Endothelial cell of umbilical vein (primary cell): ENCODE measurements around the gene VAPB. TPM values are rescaled to one million over a fixed set of nuclear protein-coding genes. Genes with fewer than 3 reads are reported as not detected.

Experiments
- BruUV-seq: library from RNA; stranded (reverse); fragments of 400-500 nt; replicated peaks from 2 replicates; lab custom pipeline; 2021; lab: Mats Ljungman, UMichigan
- CTCF ChIA-PET: fragments of 300-600, 350-600 bp; sonication (Branson Sonifier 250); formaldehyde crosslinking; loops from one replicate; lab custom pipeline; 2021; ENCODE audit warnings: antibody characterized with exemption, inconsistent platforms; lab: Charles Lee
- POLR2A ChIA-PET: fragments of 300-600, 350-600 bp; sonication (Branson Sonifier 250); formaldehyde crosslinking; loops from one replicate; lab custom pipeline; 2021; ENCODE audit warnings: antibody characterized with exemption, inconsistent platforms; lab: Charles Lee
- DNase-seq: peaks from one replicate; pipeline ENCODE4 v3.0.0-alpha.2; 2011; ENCODE audit warnings: low read depth, low spot score
- FAIRE-seq: peaks from 2 replicates; lab custom pipeline; 2011; peaks lifted over from hg19 to GRCh38; lab: Jason Lieb, UNC
- H2AFZ ChIP-seq: 2 replicates; pipeline ENCODE4 v1.6.0; 2012; ENCODE audit warnings: low read depth, low read length, control low read depth, inconsistent platforms
- H3K27ac ChIP-seq: 2 replicates; pipeline ENCODE4 v1.5.1; 2011; ENCODE audit warnings: low read depth, mild to moderate bottlenecking, control low read depth, low read length, moderate library complexity; ENCODE audit not compliant: insufficient read depth
- H3K27me3 ChIP-seq, 2 experiments: 2 replicates each; pipeline versions ENCODE4 v1.6.0 to v1.6.1; 2011; ENCODE audit warnings: low read length in 2 of 2, mixed read lengths in 1 of 2; ENCODE audit not compliant: control insufficient read depth in 2 of 2, insufficient read depth in 2 of 2
- H3K36me3 ChIP-seq, 2 experiments: 2 replicates in 1 of 2; 3 replicates in 1 of 2; pipeline ENCODE4 v1.5.1; 2011; ENCODE audit warnings: low read length in 2 of 2, mild to moderate bottlenecking in 1 of 2, moderate library complexity in 1 of 2; ENCODE audit not compliant: control insufficient read depth in 2 of 2, insufficient read depth in 2 of 2; ENCODE audit errors: extremely low read depth in 1 of 2
- H3K4me1 ChIP-seq: 3 replicates; pipeline ENCODE4 v1.5.1; 2011; ENCODE audit warnings: mild to moderate bottlenecking, low read length; ENCODE audit not compliant: control insufficient read depth, insufficient read depth; ENCODE audit errors: extremely low read depth
- H3K4me2 ChIP-seq: 2 replicates; pipeline ENCODE4 v1.6.1; 2011; ENCODE audit warnings: low read length, control low read depth, mixed read lengths; ENCODE audit not compliant: insufficient read depth
- H3K4me3 ChIP-seq, 3 experiments: fragments of 200-600 bp in 1 of 3; sonication (generic), shearing (Covaris generic) in 1 of 3; replicated peaks in 1 of 3; 2 replicates each; pipeline ENCODE4 v1.5.1; 2011 to 2016; ENCODE audit warnings: control low read depth in 3 of 3, low read length in 3 of 3, mild to moderate bottlenecking in 2 of 3, inconsistent platforms in 1 of 3, low read depth in 1 of 3, moderate library complexity in 1 of 3; ENCODE audit not compliant: insufficient read depth in 1 of 3
- H3K79me2 ChIP-seq: 2 replicates; pipeline ENCODE4 v1.6.0; 2012; ENCODE audit warnings: low read length, inconsistent platforms; ENCODE audit not compliant: control insufficient read depth, insufficient read depth
- H3K9ac ChIP-seq: replicated peaks from 2 replicates; pipeline ENCODE3; 2011; ENCODE audit warnings: low read length, control low read depth; ENCODE audit not compliant: insufficient read depth; ENCODE audit errors: extremely low read depth
- H3K9me1 ChIP-seq: replicated peaks from 3 replicates; pipeline ENCODE4 v1.6.0; 2011; ENCODE audit warnings: mild to moderate bottlenecking, low read length; ENCODE audit not compliant: control insufficient read depth, insufficient read depth; ENCODE audit errors: extremely low read depth
- H3K9me3 ChIP-seq: replicated peaks from 2 replicates; pipeline ENCODE4 v1.5.1; 2012; ENCODE audit warnings: low read length, inconsistent platforms; ENCODE audit not compliant: control insufficient read depth, insufficient read depth
- H4K20me1 ChIP-seq: replicated peaks from 2 replicates; pipeline ENCODE3; 2011; ENCODE audit warnings: mild to moderate bottlenecking, low read length; ENCODE audit not compliant: control insufficient read depth, insufficient read depth; ENCODE audit errors: extremely low read depth
- CTCF ChIP-seq, 2 donors: IDR thresholded peaks; 1 replicate in 1 of 2; 2 replicates in 1 of 2; pipeline ENCODE4 v1.5.1; 2011; ENCODE audit warnings: low read length in 2 of 2, mild to moderate bottlenecking in 2 of 2, moderate library complexity in 2 of 2, control low read depth in 1 of 2, inconsistent platforms in 1 of 2, low read depth in 1 of 2; ENCODE audit not compliant: insufficient read depth in 1 of 2; ENCODE audit errors: extremely low read depth in 1 of 2
- EZH2 ChIP-seq: IDR thresholded peaks from 2 replicates; pipeline ENCODE4 v1.6.1; 2012; ENCODE audit warnings: borderline replicate concordance, low read depth, mild to moderate bottlenecking, moderate library complexity, low read length, inconsistent platforms; ENCODE audit not compliant: severe bottlenecking
- FOS ChIP-seq: IDR thresholded peaks from 2 replicates; pipeline ENCODE4 v1.6.1; 2011; ENCODE audit warnings: mild to moderate bottlenecking, low read length, moderate library complexity, borderline replicate concordance; ENCODE audit not compliant: insufficient read depth
- GATA2 ChIP-seq: IDR thresholded peaks from 2 replicates; pipeline ENCODE4 v1.7.0; 2011; ENCODE audit warnings: low read depth, mild to moderate bottlenecking, moderate library complexity, mixed read lengths, low read length; ENCODE audit not compliant: insufficient read length, insufficient read depth
- JUN ChIP-seq: IDR thresholded peaks from 2 replicates; pipeline ENCODE4 v1.6.1; 2011; ENCODE audit warnings: borderline replicate concordance, low read depth; ENCODE audit not compliant: insufficient read length, insufficient read depth
- MAX ChIP-seq: IDR thresholded peaks from 2 replicates; pipeline ENCODE4 v1.6.1; 2011; ENCODE audit not compliant: insufficient read depth, insufficient read length
- MYC ChIP-seq: IDR thresholded peaks from one replicate; pipeline ENCODE4 v1.6.1; 2011; ENCODE audit warnings: mild to moderate bottlenecking, low read depth, low read length
- POLR2A ChIP-seq: IDR thresholded peaks from 2 replicates; pipeline ENCODE4 v1.6.1; 2012; ENCODE audit warnings: low read depth, mild to moderate bottlenecking, control low read depth, low read length
- POLR2AphosphoS5 ChIP-seq: IDR thresholded peaks from 2 replicates; pipeline ENCODE4 v1.6.1; 2012; ENCODE audit warnings: low read depth, mild to moderate bottlenecking, control low read depth, low read length, moderate library complexity; ENCODE audit not compliant: insufficient read depth
- dilution Hi-C: fragments of 300-500 bp; cut with MboI; formaldehyde crosslinking; loops from one replicate; pipeline ENCODE4 v1.15.0; 2019; ENCODE audit warnings: low sequenced_read_pairs; ENCODE audit not compliant: extremely low pct_ligation_motif_present
- intact Hi-C: fragments of 100-400 bp; cut with micrococcal nuclease; formaldehyde crosslinking; loops from one replicate; pipeline ENCODE4 v1.10.0; 2022
- polyA plus RNA-seq, 4 experiments: library from polyadenylated mRNA; depleted of rRNA in 3 of 4; stranded (reverse) in 3 of 4; unstranded in 1 of 4; fragments of >200 nt; gene quantifications; 2 replicates each; pipeline versions ENCODE4 v1.2.1 to v1.2.3, GENCODE V29; 2011 to 2012; ENCODE audit warnings: missing spikeins in 1 of 4
- total RNA-seq: library from RNA; stranded (reverse); gene quantifications from 2 replicates; pipeline ENCODE4 v1.2.3, GENCODE V29; 2021

The VAPB gene
- total and polyA plus RNA-seq, 2 donors (not counting 3 experiments of a cell fraction or from before 2014, with no cell fraction given): 17.9 to 48.9 TPM

GRCh38 chr20:58344741-58345140, 44.3 kb upstream of the VAPB start:
- dilution Hi-C loops (no loop called here), intact Hi-C loops (loop anchor here (5.0 kb wide), 1 partner anchor 43 kb away; the partner anchor contains the start of gene VAPB)
- H3K9me1 ChIP-seq: no peaks in the 10 kb centered on the region
- no peak overlapping the region for H3K9ac ChIP-seq
- peaks cover 4 to 13% of the 10 kb centered on the region in 2 experiments for H3K36me3 ChIP-seq
- ChIA-PET CTCF (no interaction called here), POLR2A (no interaction called here)
- FAIRE-seq (no peak), DNase-seq (no peak)
- no TSS peak for BruUV-seq
- H4K20me1 ChIP-seq: no peaks in the 10 kb centered on the region
- no peak overlapping the region for H3K27ac ChIP-seq
- no peak overlapping the region for H3K4me3 ChIP-seq
- peaks cover 36% of the 10 kb centered on the region for H3K4me1 ChIP-seq
- H3K27me3 ChIP-seq: no peaks in the 10 kb centered on the region
- no peaks in the 10 kb centered on the region for H3K9me3 ChIP-seq
- no peak overlapping the region for H2AFZ ChIP-seq
- peaks cover 24% of the 10 kb centered on the region for H3K79me2 ChIP-seq
- no peak for TF ChIP-seq FOS
- TF ChIP-seq POLR2A: no peak
- TF ChIP-seq MAX: no peak
- no peak for TF ChIP-seq JUN
- no peak for TF ChIP-seq CTCF (IDR thresholded peaks at IDR 0.05; ENCODE audit: extremely low read depth in 1 of 2, insufficient read depth in 1 of 2, low read depth in 1 of 2, low read length in 2 of 2)
- no peak for TF ChIP-seq EZH2
- TF ChIP-seq MYC: no peak
- TF ChIP-seq POLR2AphosphoS5: no peak
- no peak for TF ChIP-seq GATA2
- H3K4me2 ChIP-seq: no peak overlapping the region
